ENCODE data around the gene IGF2BP2.

- TF ChIP-seq CTCF (conservative IDR thresholded peaks at IDR 0.05; ENCODE audit: low read depth, low read length) (no peak), EZH2 (IDR thresholded peaks at IDR 0.05; ENCODE audit: borderline replicate concordance, low read depth, low read length, poor library complexity, severe bottlenecking) (no peak)
Observed at GRCh38 chr3:185758912-185759311, 65.9 kb downstream of the IGF2BP2 start.

All from A673 (cell line).